HG02678 (cell line): ENCODE results near the gene PLD6.
"Not testable (repeated sequence)": the region's sequence is repeated elsewhere in the genome, so short reads cannot be mapped to it uniquely, and the experiment has no call there.

Experiments
- ATAC-seq: cut with Tn5 transposase; IDR thresholded peaks from one replicate; pipeline ENCODE4 v1.9.1; 2021; ENCODE audit warnings: mild to moderate bottlenecking, moderate library complexity; ENCODE audit not compliant: unreplicated experiment

Gene PLD6

DNA sequence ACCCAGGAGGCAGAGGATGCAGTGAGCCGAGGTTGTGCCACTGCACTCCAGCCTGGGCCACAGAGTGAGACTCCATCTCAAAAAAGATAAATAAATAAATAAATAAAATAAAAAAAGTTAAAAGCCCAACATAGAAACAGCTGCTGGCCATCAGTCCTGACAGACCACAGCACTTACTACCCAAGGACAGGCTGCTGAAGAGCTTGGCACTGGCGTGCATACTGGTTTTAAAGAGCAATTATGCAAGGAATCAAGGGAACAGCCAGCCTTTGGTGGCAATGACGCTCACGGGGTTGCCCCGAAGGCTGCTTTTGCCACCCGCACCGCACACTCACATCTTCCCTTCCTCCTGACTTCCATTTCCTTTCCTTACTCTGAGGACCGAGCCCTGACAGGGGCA, 4.2 kb downstream of the PLD6 start:
- ATAC-seq = no peak

DNA sequence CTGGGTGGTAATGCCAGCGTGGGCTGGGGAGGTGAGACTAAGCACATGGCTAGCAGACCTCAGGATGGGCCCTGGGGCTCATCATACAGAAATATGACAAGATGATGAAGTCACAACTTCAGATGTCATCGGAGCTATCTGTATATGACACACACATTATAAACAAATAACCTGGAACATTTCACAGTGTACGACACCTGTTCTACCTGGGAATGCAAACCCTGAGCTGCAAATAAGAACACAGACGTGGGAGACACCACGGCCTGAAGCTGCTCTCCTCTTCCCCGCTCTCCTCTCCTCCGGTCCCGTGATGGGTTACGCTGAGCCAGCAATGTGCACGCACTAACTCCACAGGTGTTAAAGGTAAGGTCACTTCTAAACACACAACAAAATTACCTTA, 4.9 kb downstream of the PLD6 start:
- no peak for ATAC-seq

DNA sequence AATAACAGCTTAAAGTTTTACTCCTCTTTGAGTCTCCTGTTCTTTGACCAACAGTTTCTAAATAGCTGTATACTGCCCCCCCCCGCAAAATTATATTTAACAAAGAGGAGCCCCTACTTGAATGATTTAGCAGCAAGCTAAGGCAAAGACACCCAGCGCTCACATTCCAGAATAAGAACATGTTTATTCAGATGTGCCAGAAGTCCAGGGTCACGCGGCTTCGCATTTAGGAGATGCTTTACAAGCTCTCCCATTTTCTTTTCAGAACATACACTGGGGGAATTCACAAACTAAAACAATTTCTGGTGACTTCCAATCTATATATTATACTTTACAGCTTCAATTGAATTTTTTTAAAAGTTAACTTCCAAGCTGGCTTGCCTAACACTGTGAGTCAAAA, 5.3 kb downstream of the PLD6 start:
- ATAC-seq = no peak

DNA sequence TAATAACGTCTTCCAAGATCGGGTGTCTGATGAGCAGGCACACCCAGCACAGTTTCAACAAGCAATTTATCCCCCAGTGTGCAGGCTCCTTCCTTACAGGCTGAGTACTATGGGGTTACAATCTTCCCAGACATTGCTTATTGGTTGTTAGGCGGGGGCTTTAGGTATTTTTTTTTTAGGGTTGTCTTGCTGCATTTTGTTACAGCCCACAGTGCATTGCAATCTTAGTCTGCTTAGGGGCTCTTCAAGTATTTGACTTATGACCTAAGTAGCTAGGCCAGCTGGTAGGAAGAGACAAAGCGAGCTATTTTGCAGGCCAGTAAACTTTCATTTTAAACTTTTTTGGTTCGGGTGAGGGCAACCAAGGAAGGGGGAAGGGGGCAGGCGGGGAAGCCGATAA, 5.8 kb downstream of the PLD6 start:
- no peak for ATAC-seq

- no peak for ATAC-seq
Measured at GRCh38 chr17:17198281-17198680, 7.9 kb downstream of the PLD6 start.

GRCh38 chr17:17196776-17197175, 9.4 kb downstream of the PLD6 start:
- no peak for ATAC-seq

DNA sequence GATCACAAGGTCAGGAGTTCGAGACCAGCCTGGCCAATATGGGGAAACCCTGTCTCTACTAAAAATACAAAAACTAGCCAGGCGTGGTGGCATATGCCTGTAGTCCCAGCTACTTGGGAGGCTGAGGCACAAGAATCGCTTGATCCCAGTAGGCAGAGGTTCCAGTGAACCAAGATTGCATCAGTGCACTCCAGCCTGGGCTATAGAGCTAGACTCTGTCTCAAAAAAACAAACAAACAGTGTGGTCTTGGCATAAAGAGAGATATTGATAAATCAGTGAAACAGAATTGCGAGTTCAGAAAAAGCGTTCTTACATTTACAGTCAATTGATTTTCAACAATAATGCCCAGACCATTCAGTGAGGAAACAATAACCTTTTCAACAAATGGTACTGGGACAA, 10.7 kb downstream of the PLD6 start:
- not testable (repeated sequence) for ATAC-seq

- no peak for ATAC-seq
Measured at GRCh38 chr17:17191961-17192381, 14.2 kb downstream of the PLD6 start.

- no peak for ATAC-seq
Measured at GRCh38 chr17:17191346-17191792, 14.8 kb downstream of the PLD6 start.

- ATAC-seq = no peak
Measured at GRCh38 chr17:17190188-17190587, 15.9 kb downstream of the PLD6 start.

- no peak for ATAC-seq
Measured at GRCh38 chr17:17189559-17189958, 16.6 kb downstream of the PLD6 start.

- no peak for ATAC-seq
Measured at GRCh38 chr17:17188586-17188985, 17.5 kb downstream of the PLD6 start.

GRCh38 chr17:17186551-17187505, 19.3 kb downstream of the PLD6 start:
- no peak for ATAC-seq

GRCh38 chr17:17186051-17186450, 20.1 kb downstream of the PLD6 start:
- no peak for ATAC-seq

- not testable (repeated sequence) for ATAC-seq
Measured at GRCh38 chr17:17184985-17185757, 21.0 kb downstream of the PLD6 start.

DNA sequence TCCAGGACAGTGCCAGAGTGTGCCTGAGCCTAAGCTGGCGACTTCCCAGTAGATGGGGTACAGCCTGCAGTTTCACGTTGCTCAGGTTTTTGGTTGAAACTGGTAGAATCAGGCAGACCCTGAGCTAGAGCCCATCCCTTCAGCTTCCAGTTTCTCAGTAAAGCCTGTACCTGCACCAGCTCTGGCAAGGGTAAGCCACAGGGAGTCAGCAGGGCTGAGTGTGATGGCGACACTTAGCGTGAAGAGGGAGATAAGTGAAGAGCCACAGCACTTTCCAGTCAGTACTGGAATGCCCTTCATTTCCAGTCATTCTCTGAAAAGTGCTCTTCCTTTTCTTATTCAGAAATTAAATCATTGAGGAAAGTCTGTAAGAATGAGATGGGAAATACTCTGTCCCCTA, 22.4 kb downstream of the PLD6 start:
- no peak for ATAC-seq

DNA sequence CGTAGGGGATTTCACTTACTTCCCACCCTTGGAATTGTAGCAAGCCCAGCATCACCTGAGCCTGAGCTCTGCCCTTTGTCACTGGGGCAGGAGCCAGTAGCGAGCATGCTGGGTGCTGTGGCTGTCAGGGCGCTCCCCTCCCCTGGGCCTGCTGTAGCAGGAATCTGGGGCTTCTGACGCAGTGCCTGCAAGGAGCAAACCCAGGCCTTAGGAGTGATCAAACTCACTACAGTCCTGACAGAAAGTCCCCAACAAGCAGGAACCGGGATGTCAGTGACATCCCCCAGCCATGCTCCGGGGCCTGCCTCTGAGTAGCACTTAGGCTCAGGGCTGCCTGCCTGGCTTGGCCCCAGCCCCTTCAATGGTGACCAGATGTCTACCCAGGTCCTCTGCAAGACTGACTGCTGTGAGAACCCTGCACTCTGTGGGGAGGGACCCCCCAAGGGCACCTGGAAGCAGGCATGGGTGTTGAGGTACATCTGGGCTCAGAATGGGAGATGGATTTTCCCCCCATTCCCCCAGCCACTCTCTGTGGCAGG, 23.5 kb downstream of the PLD6 start:
- no peak for ATAC-seq

- ATAC-seq = peak; percentile 53
Measured at GRCh38 chr17:17181666-17182597, 24.2 kb downstream of the PLD6 start.

- no peak for ATAC-seq
Measured at GRCh38 chr17:17180741-17181525, 25.2 kb downstream of the PLD6 start.

- ATAC-seq = no peak
Measured at GRCh38 chr17:17180141-17180603, 26.0 kb downstream of the PLD6 start.
